Spinal cord (tissue), 10 donors: ENCODE measurements around the gene SPATA4. TPM values are rescaled to one million over a fixed set of nuclear protein-coding genes. Genes with fewer than 3 reads are reported as not detected.
"Not testable (repeated sequence)": the region's sequence is repeated elsewhere in the genome, so short reads cannot be mapped to it uniquely, and the experiment has no call there.

Experiments
- DNase-seq, 6 donors: peaks; one replicate each; pipeline versions ENCODE4 v3.0.0 to v3.0.0-alpha.2; 2013 to 2015; ENCODE audit warnings: low spot score in 6 of 6, low read depth in 4 of 6
- H3K27ac ChIP-seq: one replicate; pipeline ENCODE4 v1.5.1; 2013; ENCODE audit warnings: low read depth, low read length, control low read depth
- H3K27me3 ChIP-seq: one replicate; pipeline ENCODE4 v1.6.1; 2013; ENCODE audit warnings: low read length; ENCODE audit not compliant: control insufficient read depth, insufficient read depth
- H3K36me3 ChIP-seq: one replicate; pipeline ENCODE4 v1.6.1; 2013; ENCODE audit warnings: low read length; ENCODE audit not compliant: control insufficient read depth, insufficient read depth
- H3K4me1 ChIP-seq: one replicate; pipeline ENCODE4 v1.6.1; 2013; ENCODE audit warnings: low read length; ENCODE audit not compliant: control insufficient read depth, insufficient read depth
- H3K4me3 ChIP-seq: one replicate; pipeline ENCODE4 v1.5.1; 2013; ENCODE audit warnings: low read depth, low read length, control low read depth
- H3K9me3 ChIP-seq: one replicate; pipeline ENCODE4 v1.6.1; 2013; ENCODE audit warnings: low read length; ENCODE audit not compliant: control insufficient read depth, insufficient read depth
- WGBS: methylation state at CpG from one replicate; pipeline ENCODE4 v1.1.5; 2013; ENCODE audit warnings: missing lambda C conversion rate; ENCODE audit not compliant: insufficient coverage; 5-methylcytosine and 5-hydroxymethylcytosine counted together
- polyA plus RNA-seq, 2 donors: library from polyadenylated mRNA; unstranded; fragments of 120-200 nt; gene quantifications; one replicate each; pipeline ENCODE4 v1.2.1, GENCODE V29; 2013; ENCODE audit not compliant: insufficient read length in 2 of 2
- total RNA-seq, 2 donors: library from RNA; depleted of rRNA in 1 of 2; stranded (reverse); fragments of 120-200 nt in 1 of 2; fragments of >200 nt in 1 of 2; gene quantifications; one replicate each; pipeline versions ENCODE4 v1.2.3 to v1.2.4, GENCODE V29; 2013 to 2014
- donor health status: healthy.

Gene SPATA4
- total and polyA plus RNA-seq, 4 donors = 0.50 to 1.2 (median 0.94) TPM

GRCh38 chr4:176223561-176223960, 28.2 kb upstream of the SPATA4 start:
- Histone ChIP-seq H3K27me3 (no peaks in the 10 kb centered on the region), H3K36me3 (no peaks in the 10 kb centered on the region), H3K9me3 (no peaks in the 10 kb centered on the region), H3K4me1 (no peaks in the 10 kb centered on the region), H3K27ac (no peak overlapping the region), H3K4me3 (no peak overlapping the region)
- DNase-seq = no peak
- 40% methylated on average over 1 of the region's 2 CpGs for WGBS

- Histone ChIP-seq H3K4me1 (no peaks in the 10 kb centered on the region), H3K9me3 (no peaks in the 10 kb centered on the region), H3K36me3 (no peaks in the 10 kb centered on the region), H3K27ac (no peak overlapping the region), H3K4me3 (no peak overlapping the region), H3K27me3 (no peaks in the 10 kb centered on the region)
- 61% methylated on average over 2 of the region's 5 CpGs for whole genome bisulfite sequencing
- no peak for DNase-seq
These were observed 26.8 kb upstream of the SPATA4 start for GRCh38 chr4:176222149-176222548.

- H3K9me3 ChIP-seq = no peaks in the 10 kb centered on the region
- H3K4me1 ChIP-seq = no peaks in the 10 kb centered on the region
- H3K27me3 ChIP-seq = no peaks in the 10 kb centered on the region
- WGBS = no CpG with 5 or more reads among the region's 2 CpGs
- no peak for DNase-seq
- H3K27ac ChIP-seq = no peak overlapping the region
- H3K4me3 ChIP-seq = no peak overlapping the region
- H3K36me3 ChIP-seq = no peaks in the 10 kb centered on the region
These were observed 22.1 kb upstream of the SPATA4 start for GRCh38 chr4:176217510-176217909.

DNA sequence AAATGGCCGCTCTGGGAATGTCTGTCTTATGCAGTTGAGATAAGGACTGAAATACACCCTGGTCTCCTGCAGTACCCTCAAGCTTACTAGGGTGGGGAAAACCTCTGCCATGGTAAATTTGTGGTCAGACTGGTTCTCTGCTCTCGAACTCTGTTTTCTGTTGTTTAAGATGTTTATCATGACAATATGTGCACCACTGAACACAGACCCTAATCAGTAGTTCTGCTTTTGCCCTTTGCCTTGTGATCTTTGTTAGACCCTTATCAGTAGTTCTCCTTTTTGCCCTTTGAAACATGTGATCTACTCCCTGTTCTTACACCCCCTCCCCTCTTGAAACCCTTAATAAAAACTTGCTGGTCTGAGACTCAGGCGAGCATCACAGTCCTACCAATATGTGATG, 17.0 kb upstream of the SPATA4 start:
- H3K36me3 ChIP-seq, H3K4me3 ChIP-seq, H3K4me1 ChIP-seq, H3K27me3 ChIP-seq, H3K9me3 ChIP-seq, H3K27ac ChIP-seq, DNase-seq: not testable (repeated sequence)
- 50% methylated on average over 1 of the region's 3 CpGs for WGBS

DNA sequence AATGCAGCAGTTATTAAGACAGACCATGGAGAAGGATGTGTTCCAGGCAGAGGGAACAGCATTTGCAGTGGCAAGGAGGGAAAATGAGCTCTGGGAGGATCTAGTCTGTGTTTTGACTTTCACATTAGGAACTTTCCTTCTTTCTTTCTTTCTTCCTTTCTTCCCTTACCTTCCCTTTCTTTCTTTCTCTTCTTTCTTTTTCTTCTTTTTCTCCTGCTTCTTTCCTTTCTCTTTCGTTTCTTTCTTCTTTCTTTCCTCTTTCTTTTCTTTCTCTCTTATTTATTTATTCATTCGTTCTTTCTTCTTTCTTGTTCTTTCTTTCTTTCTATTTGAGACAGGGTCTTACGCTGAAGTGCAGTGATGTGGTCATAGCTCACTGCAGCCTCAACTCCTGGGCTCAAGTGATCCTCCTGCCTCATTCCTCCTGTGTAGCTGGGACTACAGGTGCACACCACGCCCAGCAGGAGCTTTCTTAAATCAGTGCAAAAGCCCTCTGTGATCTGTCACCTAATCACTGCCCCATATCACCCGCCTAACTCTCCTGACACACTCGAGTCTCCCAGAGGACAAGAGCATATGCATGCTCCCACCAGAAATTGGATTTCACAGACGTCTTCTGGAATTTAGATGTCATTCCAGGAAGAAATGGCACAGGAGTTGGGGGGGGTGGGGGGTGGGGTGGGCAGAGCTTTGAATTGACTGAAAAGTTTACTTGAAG, 15.4 kb upstream of the SPATA4 start:
- 93% methylated on average over 5 of the region's 7 CpGs for WGBS
- no peaks in the 10 kb centered on the region for H3K27me3 ChIP-seq
- DNase-seq = no peak
- H3K4me1 ChIP-seq = no peaks in the 10 kb centered on the region
- H3K4me3 ChIP-seq = no peak overlapping the region
- no peak overlapping the region for H3K27ac ChIP-seq
- no peaks in the 10 kb centered on the region for H3K9me3 ChIP-seq
- no peaks in the 10 kb centered on the region for H3K36me3 ChIP-seq

DNA sequence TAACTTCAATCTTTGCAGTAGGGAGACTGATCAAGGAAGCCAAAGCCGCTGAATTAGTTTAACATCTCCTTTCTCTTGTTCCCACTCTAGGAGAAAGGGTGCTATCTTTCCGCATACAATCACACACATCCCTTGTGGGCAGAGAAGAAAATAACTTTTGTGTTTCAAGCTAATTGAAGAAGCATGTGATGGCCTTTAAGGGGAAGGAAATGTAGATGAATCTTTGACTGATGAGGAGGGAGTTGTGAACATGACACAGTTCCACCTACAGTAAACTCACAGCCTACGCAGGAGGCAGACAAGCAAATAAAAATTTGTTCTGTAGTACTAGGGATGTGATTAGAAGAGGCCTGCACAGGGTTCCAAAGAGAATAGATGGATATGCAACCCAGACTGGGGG, 14.7 kb upstream of the SPATA4 start:
- no peak overlapping the region for H3K4me3 ChIP-seq
- H3K27me3 ChIP-seq = no peaks in the 10 kb centered on the region
- no CpG with 5 or more reads among the region's 3 CpGs for WGBS
- no peaks in the 10 kb centered on the region for H3K4me1 ChIP-seq
- DNase-seq = no peak
- H3K36me3 ChIP-seq = no peaks in the 10 kb centered on the region
- no peak overlapping the region for H3K27ac ChIP-seq
- no peaks in the 10 kb centered on the region for H3K9me3 ChIP-seq

DNA sequence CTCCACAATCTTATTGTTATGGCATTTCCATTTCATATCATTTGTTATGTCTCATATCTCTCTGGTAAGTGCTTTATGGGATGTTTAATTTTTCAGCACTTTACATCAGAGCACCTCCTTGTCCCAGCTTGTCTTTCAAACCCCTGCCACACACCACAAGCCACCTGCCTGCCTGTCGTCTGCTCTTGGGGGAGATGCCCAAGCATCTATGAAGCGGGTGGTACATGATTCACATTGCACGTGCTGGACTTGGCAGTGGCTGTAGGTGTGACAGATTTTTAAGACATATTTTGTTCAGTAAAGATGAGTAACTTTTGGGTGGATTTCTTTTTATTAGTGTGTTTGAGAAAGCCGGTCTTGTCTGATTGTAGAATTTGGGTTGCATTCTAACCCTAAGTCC, 14.2 kb upstream of the SPATA4 start:
- WGBS = 93% methylated on average over 2 of the region's 4 CpGs

GRCh38 chr4:176207839-176208238, 12.5 kb upstream of the SPATA4 start:
- no peak overlapping the region for H3K4me3 ChIP-seq
- WGBS = no CpG with 5 or more reads among the region's 5 CpGs
- no peaks in the 10 kb centered on the region for H3K27me3 ChIP-seq
- H3K36me3 ChIP-seq = no peaks in the 10 kb centered on the region
- H3K27ac ChIP-seq = no peak overlapping the region
- H3K9me3 ChIP-seq = no peaks in the 10 kb centered on the region
- H3K4me1 ChIP-seq = no peaks in the 10 kb centered on the region
- peak in 1 of 6 donors; percentile 25 for DNase-seq

More for the DNA sequence above, 14.2 kb upstream of the SPATA4 start:
- no peaks in the 10 kb centered on the region for H3K9me3 ChIP-seq
- no peak for DNase-seq
- H3K4me3 ChIP-seq = no peak overlapping the region
- no peak overlapping the region for H3K27ac ChIP-seq
- no peaks in the 10 kb centered on the region for H3K4me1 ChIP-seq
- H3K36me3 ChIP-seq = no peaks in the 10 kb centered on the region
- no peaks in the 10 kb centered on the region for H3K27me3 ChIP-seq

- no peak for DNase-seq
- H3K4me3 ChIP-seq = no peak overlapping the region
- H3K27ac ChIP-seq = no peak overlapping the region
- no peaks in the 10 kb centered on the region for H3K4me1 ChIP-seq
- H3K36me3 ChIP-seq = no peaks in the 10 kb centered on the region
- H3K27me3 ChIP-seq = no peaks in the 10 kb centered on the region
- WGBS = no CpG with 5 or more reads among the region's 4 CpGs
- no peaks in the 10 kb centered on the region for H3K9me3 ChIP-seq
These were observed 9.9 kb upstream of the SPATA4 start for GRCh38 chr4:176205299-176205698.

- no peaks in the 10 kb centered on the region for H3K27me3 ChIP-seq
- 69% methylated on average over 5 of the region's 8 CpGs for WGBS
- no peaks in the 10 kb centered on the region for H3K36me3 ChIP-seq
- H3K27ac ChIP-seq = no peak overlapping the region
- DNase-seq = no peak
- H3K4me3 ChIP-seq = no peak overlapping the region
- H3K4me1 ChIP-seq = peaks cover 9% of the 10 kb centered on the region
- no peaks in the 10 kb centered on the region for H3K9me3 ChIP-seq
These were observed 3.0 kb upstream of the SPATA4 start for GRCh38 chr4:176198316-176198903.
